PC-9 (cell line): ENCODE results near the gene ARL6IP5. TPM values are rescaled to one million over a fixed set of nuclear protein-coding genes. Genes with fewer than 3 reads are reported as not detected.

Source experiments
- BruUV-seq: library from RNA; stranded (reverse); fragments of 400-500 nt; replicated peaks from 2 replicates; lab custom pipeline; 2021; lab: Mats Ljungman, UMichigan
- CTCF ChIA-PET: fragments of 300-600 bp; sonication (Branson Sonifier 250); formaldehyde crosslinking; loops from one replicate; lab custom pipeline; 2022; ENCODE audit warnings: antibody characterized with exemption; lab: Charles Lee
- POLR2A ChIA-PET: fragments of 300-600 bp; sonication (Branson Sonifier 250); formaldehyde crosslinking; loops from one replicate; lab custom pipeline; 2022; ENCODE audit warnings: antibody characterized with exemption; ENCODE audit not compliant: unreplicated experiment; lab: Charles Lee
- DNase-seq, 2 experiments: peaks; one replicate each; pipeline versions ENCODE4 v3.0.0 to v3.0.0-alpha.2; 2015 to 2022; ENCODE audit warnings: mixed read lengths in 1 of 2
- H2AFZ ChIP-seq: fragments of 200-600 bp; sonication (generic); 2 replicates; pipeline ENCODE4 v1.8.1; 2017; ENCODE audit warnings: antibody characterized with exemption
- H3F3A ChIP-seq: fragments of 200-600 bp; sonication (generic); 2 replicates; pipeline ENCODE4 v1.8.1; 2017; ENCODE audit warnings: antibody characterized with exemption, mild to moderate bottlenecking, low read depth; ENCODE audit not compliant: insufficient read depth
- H3K27ac ChIP-seq: fragments of 200-600 bp; sonication (generic); 2 replicates; pipeline ENCODE4 v1.6.1; 2016; ENCODE audit warnings: mixed run types
- H3K27me3 ChIP-seq: fragments of 200-600 bp; sonication (generic); 2 replicates; pipeline ENCODE4 v1.6.1; 2016; ENCODE audit warnings: low read depth, mixed run types; ENCODE audit not compliant: insufficient read depth
- H3K36me3 ChIP-seq: fragments of 200-600 bp; sonication (generic); 2 replicates; pipeline ENCODE4 v1.6.1; 2016; ENCODE audit warnings: low read depth, mixed run types
- H3K4me1 ChIP-seq: fragments of 200-600 bp; sonication (generic); replicated peaks from 2 replicates; pipeline ENCODE4 v1.6.1; 2016; ENCODE audit warnings: mixed run types; ENCODE audit not compliant: insufficient read depth
- H3K4me2 ChIP-seq: fragments of 200-600 bp; sonication (generic); 2 replicates; pipeline ENCODE4 v1.6.1; 2017; ENCODE audit warnings: mixed run types
- H3K4me3 ChIP-seq: fragments of 200-600 bp; sonication (generic); 2 replicates; pipeline ENCODE4 v1.6.1; 2016; ENCODE audit warnings: mixed run types
- H3K79me2 ChIP-seq: fragments of 200-600 bp; sonication (generic); 2 replicates; pipeline ENCODE4 v1.6.1; 2017; ENCODE audit warnings: low read depth, mixed run types
- H3K9me2 ChIP-seq: fragments of 200-600 bp; sonication (generic); 2 replicates; pipeline ENCODE4 v1.8.1; 2017; ENCODE audit warnings: mild to moderate bottlenecking; ENCODE audit not compliant: insufficient read depth
- H3K9me3 ChIP-seq: fragments of 200-600 bp; sonication (generic); 2 replicates; pipeline ENCODE4 v1.8.1; 2016; ENCODE audit warnings: low read depth; ENCODE audit not compliant: insufficient read depth
- H4K20me1 ChIP-seq: fragments of 200-600 bp; sonication (generic); 2 replicates; pipeline ENCODE4 v1.8.1; 2017; ENCODE audit not compliant: insufficient read depth
- EZH2 ChIP-seq: fragments of 200-600 bp; sonication (generic); IDR thresholded peaks from 2 replicates; pipeline ENCODE4 v1.8.0; 2017; ENCODE audit warnings: antibody characterized with exemption, low read depth
- intact Hi-C: fragments of 100-400 bp; cut with micrococcal nuclease; formaldehyde crosslinking; loops from one replicate; pipeline ENCODE4 v1.10.0; 2022; ENCODE audit not compliant: unreplicated experiment
- total RNA-seq: library from RNA; stranded (reverse); gene quantifications from 2 replicates; pipeline ENCODE4 v1.2.3, GENCODE V29; 2021
- TF ChIP-seq, protein P1 (sequence below): fragments of 200-600 bp; sonication (generic); conservative IDR thresholded peaks from 2 replicates; pipeline ENCODE4 v1.6.1; 2017; ENCODE audit warnings: mixed run types, antibody characterized with exemption, mild to moderate bottlenecking, moderate library complexity

The ARL6IP5 gene
- total RNA-seq, 1 experiment from 2014 or later, result 45.7 TPM

DNA sequence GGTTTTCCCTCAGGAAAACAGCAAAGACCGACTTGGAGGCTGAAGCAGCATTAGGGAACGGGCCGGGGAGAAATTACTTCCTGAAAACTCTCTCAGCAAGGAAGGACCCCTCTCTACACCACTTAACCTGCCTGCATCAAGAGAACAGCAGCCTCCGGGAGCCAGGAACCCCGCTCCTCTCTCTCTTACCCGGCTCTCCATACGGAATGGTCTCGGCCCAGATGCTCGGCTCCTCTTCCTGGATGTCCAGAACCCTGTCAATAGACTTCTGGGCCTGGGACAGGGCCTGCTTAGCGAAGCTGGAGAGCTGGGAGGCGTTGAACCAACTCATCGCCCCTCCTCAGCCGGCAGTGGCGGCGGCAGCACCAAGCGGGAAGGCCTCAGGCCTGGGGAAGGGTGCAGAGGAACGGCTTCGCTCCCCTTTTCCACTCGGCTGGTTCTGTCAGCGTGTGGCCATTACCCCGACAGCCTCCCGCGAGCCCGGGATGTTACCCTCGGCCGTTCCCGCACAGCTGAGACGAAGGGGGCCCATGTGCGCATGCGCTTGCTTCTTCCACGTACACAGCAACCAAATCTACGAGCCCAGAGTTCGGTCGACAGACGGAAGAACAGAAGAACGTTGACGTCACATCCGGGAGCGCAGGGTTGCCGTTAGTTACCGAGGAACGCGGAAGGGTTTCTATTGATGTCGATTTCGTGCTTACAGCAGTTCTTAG is 32.8 kb upstream of the ARL6IP5 start, which contains the start of gene TMF1:
Gene TMF1, minus strand, starts transcription at position 578 of the 716 bp plus-strand sequence. Its CDS starts 247 bp downstream, at position 331.
- Histone ChIP-seq H3K36me3 (0 out of 2 replicates have a peak, but pooled peaks cover 7% of the 10 kb centered on the region), H4K20me1 (peaks cover 7% of the 10 kb centered on the region), H3K9me2 (no peaks in the 10 kb centered on the region), H3K4me2 (peak within 1 kb of the TSS; percentile 96), H3K79me2 (peaks cover 35% of the 10 kb centered on the region), H3F3A (peaks cover 10% of the 10 kb centered on the region; the same call in 1 of the 2 replicates), H3K4me1 (no peaks in the 10 kb centered on the region), H3K27ac (peak within 1 kb of the TSS; percentile 70), H3K4me3 (peak within 1 kb of the TSS; percentile 77), H3K9me3 (no peaks in the 10 kb centered on the region), H3K27me3 (no peaks in the 10 kb centered on the region), H2AFZ (peak within 1 kb of the TSS; percentile 93)
- ChIA-PET POLR2A (interaction anchor here (0.6 to 1.2 kb wide), 5 partner anchors 14 to 352 kb away, joined by 3 to 5 read pairs (median 4); partner anchors contain the start of gene ARL6IP5), CTCF (no interaction called here)
- intact Hi-C loops, result loop anchor here (1.0 to 5.0 kb wide), 2 partner anchors 35 to 65 kb away; no protein-coding TSS in a partner anchor
- TF ChIP-seq, protein P1, sequence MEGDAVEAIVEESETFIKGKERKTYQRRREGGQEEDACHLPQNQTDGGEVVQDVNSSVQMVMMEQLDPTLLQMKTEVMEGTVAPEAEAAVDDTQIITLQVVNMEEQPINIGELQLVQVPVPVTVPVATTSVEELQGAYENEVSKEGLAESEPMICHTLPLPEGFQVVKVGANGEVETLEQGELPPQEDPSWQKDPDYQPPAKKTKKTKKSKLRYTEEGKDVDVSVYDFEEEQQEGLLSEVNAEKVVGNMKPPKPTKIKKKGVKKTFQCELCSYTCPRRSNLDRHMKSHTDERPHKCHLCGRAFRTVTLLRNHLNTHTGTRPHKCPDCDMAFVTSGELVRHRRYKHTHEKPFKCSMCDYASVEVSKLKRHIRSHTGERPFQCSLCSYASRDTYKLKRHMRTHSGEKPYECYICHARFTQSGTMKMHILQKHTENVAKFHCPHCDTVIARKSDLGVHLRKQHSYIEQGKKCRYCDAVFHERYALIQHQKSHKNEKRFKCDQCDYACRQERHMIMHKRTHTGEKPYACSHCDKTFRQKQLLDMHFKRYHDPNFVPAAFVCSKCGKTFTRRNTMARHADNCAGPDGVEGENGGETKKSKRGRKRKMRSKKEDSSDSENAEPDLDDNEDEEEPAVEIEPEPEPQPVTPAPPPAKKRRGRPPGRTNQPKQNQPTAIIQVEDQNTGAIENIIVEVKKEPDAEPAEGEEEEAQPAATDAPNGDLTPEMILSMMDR, result no peak
- no peak for TF ChIP-seq EZH2
- DNase-seq, result peak; percentile 93 to 95
- TSS peak; percentile 53 for BruUV-seq

- H3K27ac ChIP-seq, result peak overlapping the region; percentile 70
- intact Hi-C loops, result loop anchor here (1.0 to 5.0 kb wide), 2 partner anchors 35 to 65 kb away; no protein-coding TSS in a partner anchor
- peaks cover 7% of the 10 kb centered on the region for H4K20me1 ChIP-seq
- peak overlapping the region; percentile 96 for H3K4me2 ChIP-seq
- DNase-seq, result no peak
- H3K4me1 ChIP-seq, result no peaks in the 10 kb centered on the region
- H3K9me2 ChIP-seq, result no peaks in the 10 kb centered on the region
- TSS peak; percentile 97 for BruUV-seq
- no peaks in the 10 kb centered on the region for H3K9me3 ChIP-seq
- no peaks in the 10 kb centered on the region for H3K27me3 ChIP-seq
- H3F3A ChIP-seq, result peaks cover 10% of the 10 kb centered on the region; the same call in 1 of the 2 replicates
- peak overlapping the region; percentile 77 for H3K4me3 ChIP-seq
- peaks cover 35% of the 10 kb centered on the region for H3K79me2 ChIP-seq
- CTCF ChIA-PET, result no interaction called here
- H2AFZ ChIP-seq, result peak overlapping the region; percentile 93
- 0 out of 2 replicates have a peak, but pooled peaks cover 2% of the 10 kb centered on the region for H3K36me3 ChIP-seq
- TF ChIP-seq, protein P1, result no peak
- no peak for TF ChIP-seq EZH2
- POLR2A ChIA-PET, result interaction anchor here (0.6 to 1.2 kb wide), 4 partner anchors 32 to 351 kb away, joined by 3 to 5 read pairs (median 4); partner anchors contain the start of gene ARL6IP5
Measured at GRCh38 chr3:69052472-69052898, 32.3 kb upstream of the ARL6IP5 start.

DNA sequence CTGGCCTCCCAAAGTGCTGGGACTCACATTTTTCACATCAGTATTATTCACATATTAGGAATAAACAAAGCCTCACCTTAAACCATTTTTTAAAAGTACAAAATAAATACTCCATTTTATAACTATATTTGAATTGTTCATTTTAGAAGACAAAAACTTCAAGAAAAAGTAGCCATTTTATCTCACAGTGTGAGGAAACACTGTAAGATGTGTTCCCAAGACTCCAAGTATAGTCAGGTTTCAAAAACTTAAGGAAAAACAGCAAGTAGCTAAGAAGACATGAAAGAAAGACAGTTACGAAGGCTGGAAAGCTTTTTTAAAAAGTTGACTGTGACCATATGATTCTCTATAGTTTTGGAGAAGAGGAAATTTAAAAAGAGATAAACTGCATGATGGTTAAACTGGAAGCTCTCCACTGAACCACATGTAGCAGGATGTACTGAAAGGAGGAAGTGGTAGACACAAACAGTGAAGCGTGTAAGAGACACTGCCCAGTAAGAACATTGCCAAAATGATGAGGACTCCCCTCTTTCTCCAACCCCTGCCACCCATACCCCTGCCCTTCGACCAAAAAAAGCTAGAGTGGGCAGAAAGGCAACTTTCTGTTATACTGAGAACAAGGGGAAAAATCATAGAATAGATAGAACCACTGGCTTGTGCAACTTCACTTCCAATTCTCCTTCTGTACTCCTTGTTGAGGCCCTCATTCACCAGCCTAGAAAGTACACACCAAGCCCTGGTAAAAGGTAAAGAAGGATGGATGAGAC is 26.4 kb upstream of the ARL6IP5 start:
- Histone ChIP-seq H3K9me2 (no peaks in the 10 kb centered on the region), H3F3A (no peaks in the 10 kb centered on the region; the same call in 1 of the 2 replicates), H3K9me3 (no peaks in the 10 kb centered on the region), H3K36me3 (no peaks in the 10 kb centered on the region; the same call in 1 of the 2 replicates), H2AFZ (no peak overlapping the region), H3K4me1 (no peaks in the 10 kb centered on the region), H3K4me3 (no peak overlapping the region), H3K4me2 (no peak overlapping the region), H4K20me1 (no peaks in the 10 kb centered on the region), H3K27me3 (no peaks in the 10 kb centered on the region), H3K79me2 (no peaks in the 10 kb centered on the region), H3K27ac (no peak overlapping the region)
- CTCF ChIA-PET, result interaction anchor here (0.6 kb wide), 1 partner anchor 48 kb away, joined by 4 read pairs; no protein-coding TSS in a partner anchor
- TF ChIP-seq, protein P1, result no peak
- TF ChIP-seq EZH2, result no peak
- intact Hi-C loops, result no loop called here
- POLR2A ChIA-PET, result no interaction called here
- BruUV-seq, result no TSS peak
- no peak for DNase-seq
